ENCODE results near the gene DLG5. TPM values are rescaled to one million over a fixed set of nuclear protein-coding genes. Genes with fewer than 3 reads are reported as not detected.

The DLG5 gene
- total RNA-seq, 1 experiment from 2014 or later: 127 TPM

DNA sequence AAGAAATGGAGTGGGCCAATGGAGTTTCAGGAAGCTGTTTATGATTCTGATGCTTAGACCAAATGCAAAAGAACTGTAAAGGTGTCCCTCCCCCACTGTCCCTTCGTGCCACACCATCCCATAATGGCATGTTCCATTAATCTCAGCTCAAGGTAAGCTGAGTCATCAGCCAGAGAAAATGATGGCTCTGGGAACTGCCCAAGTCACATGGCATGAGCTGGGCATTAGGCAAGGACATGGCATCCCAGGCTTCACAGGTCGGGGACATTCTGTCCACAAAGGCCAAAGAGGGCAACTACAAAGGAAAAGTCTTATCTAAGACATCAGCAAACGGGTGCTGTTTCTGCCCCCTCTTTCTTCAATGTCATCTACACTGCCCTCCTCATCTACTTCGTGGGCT is 44.9 kb downstream of the DLG5 start:
- POLR2A ChIA-PET: interaction anchor here (0.6 to 33.0 kb wide), 10 partner anchors 8 to 155 kb away, joined by 3 to 903 read pairs (median 5); partner anchors contain the start of gene RPS24
- Mint-ChIP-seq H3K36me3 (ENCODE audit: insufficient read depth, unreplicated experiment) (peaks cover 88% of the 10 kb centered on the region), H3K4me3 (ENCODE audit: unreplicated experiment) (peak overlapping the region; percentile 53), H3K27me3 (ENCODE audit: insufficient read depth, unreplicated experiment) (no peaks in the 10 kb centered on the region), H3K27ac (ENCODE audit: low read depth, unreplicated experiment) (peak overlapping the region; percentile 59), H3K9me3 (ENCODE audit: unreplicated experiment) (no peaks in the 10 kb centered on the region), H3K4me1 (ENCODE audit: insufficient read depth, unreplicated experiment) (peaks cover 64% of the 10 kb centered on the region)
- DNase-seq (ENCODE audit: unreplicated experiment): no peak
- TF ChIP-seq, protein P1, sequence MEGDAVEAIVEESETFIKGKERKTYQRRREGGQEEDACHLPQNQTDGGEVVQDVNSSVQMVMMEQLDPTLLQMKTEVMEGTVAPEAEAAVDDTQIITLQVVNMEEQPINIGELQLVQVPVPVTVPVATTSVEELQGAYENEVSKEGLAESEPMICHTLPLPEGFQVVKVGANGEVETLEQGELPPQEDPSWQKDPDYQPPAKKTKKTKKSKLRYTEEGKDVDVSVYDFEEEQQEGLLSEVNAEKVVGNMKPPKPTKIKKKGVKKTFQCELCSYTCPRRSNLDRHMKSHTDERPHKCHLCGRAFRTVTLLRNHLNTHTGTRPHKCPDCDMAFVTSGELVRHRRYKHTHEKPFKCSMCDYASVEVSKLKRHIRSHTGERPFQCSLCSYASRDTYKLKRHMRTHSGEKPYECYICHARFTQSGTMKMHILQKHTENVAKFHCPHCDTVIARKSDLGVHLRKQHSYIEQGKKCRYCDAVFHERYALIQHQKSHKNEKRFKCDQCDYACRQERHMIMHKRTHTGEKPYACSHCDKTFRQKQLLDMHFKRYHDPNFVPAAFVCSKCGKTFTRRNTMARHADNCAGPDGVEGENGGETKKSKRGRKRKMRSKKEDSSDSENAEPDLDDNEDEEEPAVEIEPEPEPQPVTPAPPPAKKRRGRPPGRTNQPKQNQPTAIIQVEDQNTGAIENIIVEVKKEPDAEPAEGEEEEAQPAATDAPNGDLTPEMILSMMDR (IDR thresholded peaks at IDR 0.05; ENCODE audit: unreplicated experiment): no peak
- intact Hi-C loops (cut with micrococcal nuclease): no loop called here
- CTCF ChIA-PET: interaction anchor here (0.5 to 1.8 kb wide), 5 partner anchors 9 to 93 kb away, joined by 3 to 6 read pairs (median 3); no protein-coding TSS in a partner anchor
- BruUV-seq (replicated peaks): no TSS peak

DNA sequence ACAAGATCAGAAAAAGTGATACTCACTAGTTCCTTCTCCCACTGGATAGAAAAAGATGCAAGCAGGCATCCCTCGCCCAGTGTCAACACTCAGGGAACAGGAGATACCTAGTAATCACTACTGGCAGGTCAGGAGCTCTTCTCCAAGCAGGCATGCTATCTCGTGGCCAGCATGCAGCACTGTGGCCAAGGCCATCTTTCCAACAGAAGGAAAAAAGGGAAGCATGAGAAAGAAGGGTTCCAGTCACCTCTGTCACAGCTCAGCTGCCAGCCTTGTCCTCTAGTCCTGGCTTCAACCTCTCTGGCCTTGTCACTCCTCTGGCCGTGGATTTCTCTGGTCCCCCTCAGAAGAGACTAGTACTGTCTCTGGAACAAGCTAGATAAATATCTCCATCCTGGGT is 45.3 kb downstream of the DLG5 start:
- H3K4me1 Mint-ChIP-seq (ENCODE audit: insufficient read depth, unreplicated experiment): peaks cover 64% of the 10 kb centered on the region
- TSS peak; percentile 39 for BruUV-seq (replicated peaks)
- POLR2A ChIA-PET: interaction anchor here (0.7 to 33.0 kb wide), 8 partner anchors 9 to 153 kb away, joined by 3 to 903 read pairs (median 5); partner anchors contain the start of gene RPS24
- H3K9me3 Mint-ChIP-seq (ENCODE audit: unreplicated experiment): no peaks in the 10 kb centered on the region
- CTCF ChIA-PET: interaction anchor here (0.5 to 1.8 kb wide), 5 partner anchors 9 to 93 kb away, joined by 3 to 6 read pairs (median 3); no protein-coding TSS in a partner anchor
- peak overlapping the region; percentile 59 for H3K27ac Mint-ChIP-seq (ENCODE audit: low read depth, unreplicated experiment)
- TF ChIP-seq, protein P1 (IDR thresholded peaks at IDR 0.05; ENCODE audit: unreplicated experiment): no peak
- no peaks in the 10 kb centered on the region for H3K27me3 Mint-ChIP-seq (ENCODE audit: insufficient read depth, unreplicated experiment)
- intact Hi-C loops (cut with micrococcal nuclease): no loop called here
- peak overlapping the region; percentile 53 for H3K4me3 Mint-ChIP-seq (ENCODE audit: unreplicated experiment)
- DNase-seq (ENCODE audit: unreplicated experiment): no peak
- peaks cover 89% of the 10 kb centered on the region for H3K36me3 Mint-ChIP-seq (ENCODE audit: insufficient read depth, unreplicated experiment)

DNA sequence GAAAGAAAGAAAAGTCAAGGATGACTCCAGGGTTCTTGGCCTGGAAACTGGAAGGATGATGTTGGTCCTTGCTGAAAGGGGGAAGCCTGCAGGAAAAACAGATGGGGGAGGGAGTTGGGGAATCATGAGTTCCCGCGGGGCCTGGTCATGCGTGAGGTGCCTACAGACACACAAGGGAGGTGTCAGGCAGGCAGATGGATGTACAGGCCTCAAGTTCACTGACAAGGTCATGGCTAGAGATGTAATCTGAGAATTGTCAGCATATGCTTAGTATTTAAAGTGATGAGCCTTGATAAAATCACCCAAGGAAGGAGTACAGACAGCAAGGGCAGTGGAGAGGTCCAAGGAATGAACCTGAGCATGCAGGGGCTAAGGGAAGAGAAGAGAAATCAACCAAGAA is 46.8 kb downstream of the DLG5 start:
- Mint-ChIP-seq H3K9me3 (ENCODE audit: unreplicated experiment) (no peaks in the 10 kb centered on the region), H3K27me3 (ENCODE audit: insufficient read depth, unreplicated experiment) (no peaks in the 10 kb centered on the region), H3K27ac (ENCODE audit: low read depth, unreplicated experiment) (peak overlapping the region; percentile 93), H3K4me1 (ENCODE audit: insufficient read depth, unreplicated experiment) (peaks cover 59% of the 10 kb centered on the region), H3K4me3 (ENCODE audit: unreplicated experiment) (peak overlapping the region; percentile 70), H3K36me3 (ENCODE audit: insufficient read depth, unreplicated experiment) (peaks cover 86% of the 10 kb centered on the region)
- no TSS peak for BruUV-seq (replicated peaks)
- DNase-seq (ENCODE audit: unreplicated experiment): no peak
- CTCF ChIA-PET: interaction anchor here (0.9 kb wide), 1 partner anchor 74 kb away, joined by 3 read pairs; no protein-coding TSS in a partner anchor
- intact Hi-C loops (cut with micrococcal nuclease): loop anchor here (10.0 kb wide), 1 partner anchor 45 kb away; the partner anchor contains the start of gene DLG5
- POLR2A ChIA-PET: interaction anchor here (1.3 to 33.0 kb wide), 6 partner anchors 7 to 63 kb away, joined by 3 to 903 read pairs (median 9); no protein-coding TSS in a partner anchor
- TF ChIP-seq, protein P1 (IDR thresholded peaks at IDR 0.05; ENCODE audit: unreplicated experiment): no peak

DNA sequence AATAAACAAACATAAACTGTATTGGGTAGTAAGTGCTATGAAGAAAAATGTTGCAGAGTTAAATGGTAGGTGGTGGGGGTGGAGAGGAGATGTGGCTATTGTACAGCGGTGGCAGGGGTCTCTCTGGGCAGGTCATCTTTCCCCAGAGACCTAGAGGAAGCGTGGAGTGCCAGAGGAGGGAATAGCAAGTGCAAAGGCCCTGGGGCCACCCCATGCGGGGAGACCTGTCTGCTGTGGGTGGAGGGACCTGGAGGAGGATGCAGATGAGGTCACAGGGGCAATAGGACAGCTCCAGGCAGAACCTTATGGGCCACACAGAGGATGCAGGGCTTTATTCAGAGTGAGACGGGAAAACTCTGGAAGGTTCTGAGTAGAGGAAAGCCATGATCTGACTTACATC is 47.5 kb downstream of the DLG5 start:
- Mint-ChIP-seq H3K4me3 (ENCODE audit: unreplicated experiment) (peak overlapping the region; percentile 70), H3K27ac (ENCODE audit: low read depth, unreplicated experiment) (peak overlapping the region; percentile 93), H3K9me3 (ENCODE audit: unreplicated experiment) (no peaks in the 10 kb centered on the region), H3K27me3 (ENCODE audit: insufficient read depth, unreplicated experiment) (no peaks in the 10 kb centered on the region), H3K36me3 (ENCODE audit: insufficient read depth, unreplicated experiment) (peaks cover 84% of the 10 kb centered on the region), H3K4me1 (ENCODE audit: insufficient read depth, unreplicated experiment) (peaks cover 65% of the 10 kb centered on the region)
- intact Hi-C loops (cut with micrococcal nuclease): loop anchor here (10.0 kb wide), 1 partner anchor 46 kb away; the partner anchor contains the start of gene DLG5
- TF ChIP-seq, protein P1 (IDR thresholded peaks at IDR 0.05; ENCODE audit: unreplicated experiment): no peak
- POLR2A ChIA-PET: interaction anchor here (1.2 to 33.0 kb wide), 6 partner anchors 9 to 64 kb away, joined by 3 to 903 read pairs (median 5); no protein-coding TSS in a partner anchor
- CTCF ChIA-PET: interaction anchor here (0.9 to 2.0 kb wide), 4 partner anchors 11 to 74 kb away, joined by 3 to 8 read pairs (median 4); partner anchors contain the start of gene DLG5
- no TSS peak for BruUV-seq (replicated peaks)
- DNase-seq (ENCODE audit: unreplicated experiment): no peak

Measured in MCF 10A (cell line).